HCEC 1CT (cell line): ENCODE data around the gene TBCD.
"Not testable (repeated sequence)": the region's sequence is repeated elsewhere in the genome, so short reads cannot be mapped to it uniquely, and the experiment has no call there.

Source experiments
- DNase-seq: peaks from one replicate; pipeline ENCODE4 v3.0.0-alpha.2; 2017

The TBCD gene

DNA sequence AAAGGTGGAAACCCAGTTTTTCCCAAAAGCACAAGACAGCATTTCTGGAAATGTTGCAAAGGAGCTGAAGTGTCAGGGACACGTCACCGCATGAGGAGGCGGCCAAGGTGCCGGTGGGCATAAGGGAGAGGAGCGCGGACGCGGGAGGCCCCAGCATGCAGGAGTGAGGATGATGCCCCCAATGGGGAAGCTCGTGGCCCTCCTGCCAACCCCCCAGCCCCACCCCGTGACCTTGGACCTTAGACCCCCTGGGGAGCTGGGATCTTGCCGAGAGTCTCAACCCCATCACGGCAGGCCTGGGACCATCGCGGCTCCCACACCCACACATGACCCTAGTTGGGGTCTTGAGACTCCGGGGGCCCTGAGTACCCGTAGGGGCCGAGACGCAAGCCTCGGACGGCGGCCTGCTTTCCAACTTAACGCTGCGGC lies 208.1 kb downstream of the TBCD start:
- DNase-seq: no peak

DNA sequence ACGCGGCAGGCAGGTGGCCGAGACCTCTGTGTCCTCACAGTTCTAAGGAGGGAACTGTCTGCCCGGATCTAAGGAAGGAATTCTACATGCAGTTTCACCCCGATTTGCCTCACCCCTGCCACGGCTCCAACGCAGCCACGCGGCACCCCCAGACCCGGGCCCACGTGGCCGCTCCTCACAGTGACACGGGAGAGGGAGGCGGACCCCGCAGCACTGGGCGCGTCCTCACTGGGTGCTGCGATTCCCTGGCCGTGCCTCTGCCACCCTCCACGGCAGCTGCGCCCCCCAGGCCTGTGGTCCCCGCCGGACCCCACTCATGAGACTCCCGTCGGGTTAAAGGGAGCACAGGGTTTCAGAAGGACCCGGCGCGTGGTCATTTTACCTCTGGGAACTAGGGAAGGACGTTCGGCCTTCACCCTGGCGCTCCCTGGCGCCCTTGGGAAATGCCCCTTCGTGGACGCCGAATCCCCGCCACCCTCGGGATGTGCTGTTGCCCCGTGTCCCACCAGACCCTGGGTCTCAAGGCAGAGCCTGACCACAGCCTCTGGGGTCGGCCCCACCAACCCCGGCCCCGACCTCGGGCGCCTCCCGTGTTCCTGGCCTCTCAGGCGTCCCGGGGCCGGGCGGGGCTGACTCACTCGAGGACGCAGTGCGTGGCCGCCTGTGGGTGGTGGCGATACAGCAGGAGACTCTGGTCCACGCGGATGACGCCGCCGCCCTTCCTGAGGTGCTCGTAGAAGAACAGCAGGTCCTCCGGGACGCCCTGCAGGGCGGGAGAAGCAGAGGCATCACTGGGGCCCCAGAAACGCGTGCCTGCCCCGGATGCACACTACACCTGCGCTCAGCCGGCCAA lies 208.8 kb downstream of the TBCD start:
- no peak for DNase-seq

DNA sequence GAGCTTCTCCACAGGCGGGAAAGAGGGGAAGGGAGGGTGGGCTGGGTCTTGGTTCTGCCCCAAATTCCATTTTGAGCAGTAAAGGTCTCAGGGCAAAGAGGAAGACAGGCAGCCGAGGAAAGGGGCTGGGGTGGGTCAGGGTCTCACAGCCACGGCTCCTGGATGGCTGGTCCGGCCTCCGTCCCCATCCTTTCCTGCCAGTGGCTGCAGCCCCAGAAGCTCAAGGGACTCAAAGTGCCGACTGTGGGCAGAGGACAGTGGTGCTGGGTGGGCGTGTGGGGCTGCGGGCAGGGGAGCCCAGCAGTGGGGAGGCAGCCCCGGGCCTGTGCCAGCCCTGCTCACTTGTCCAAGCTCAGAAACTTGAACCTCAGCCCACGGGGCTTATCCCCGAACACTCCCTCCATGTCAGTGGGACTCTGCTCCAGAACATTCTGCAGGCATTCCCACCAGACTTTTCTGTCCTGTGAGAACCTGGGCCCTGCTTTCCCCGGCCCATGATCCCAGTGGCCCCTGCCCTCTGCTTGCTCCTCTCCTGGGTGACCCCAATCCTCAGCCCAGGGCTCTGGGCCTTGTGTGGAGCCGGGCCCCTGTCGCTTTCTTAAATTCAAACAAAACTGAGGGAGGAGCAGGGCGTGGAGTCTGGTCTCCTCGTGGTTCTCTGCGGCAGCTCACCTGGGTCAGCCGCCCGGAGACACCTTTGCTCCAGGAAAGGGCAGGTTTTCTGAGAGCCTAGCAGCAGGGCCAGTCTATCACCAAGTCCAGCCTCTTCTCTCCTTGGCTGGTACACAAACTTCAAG lies 209.7 kb downstream of the TBCD start:
- DNase-seq: no peak

DNA sequence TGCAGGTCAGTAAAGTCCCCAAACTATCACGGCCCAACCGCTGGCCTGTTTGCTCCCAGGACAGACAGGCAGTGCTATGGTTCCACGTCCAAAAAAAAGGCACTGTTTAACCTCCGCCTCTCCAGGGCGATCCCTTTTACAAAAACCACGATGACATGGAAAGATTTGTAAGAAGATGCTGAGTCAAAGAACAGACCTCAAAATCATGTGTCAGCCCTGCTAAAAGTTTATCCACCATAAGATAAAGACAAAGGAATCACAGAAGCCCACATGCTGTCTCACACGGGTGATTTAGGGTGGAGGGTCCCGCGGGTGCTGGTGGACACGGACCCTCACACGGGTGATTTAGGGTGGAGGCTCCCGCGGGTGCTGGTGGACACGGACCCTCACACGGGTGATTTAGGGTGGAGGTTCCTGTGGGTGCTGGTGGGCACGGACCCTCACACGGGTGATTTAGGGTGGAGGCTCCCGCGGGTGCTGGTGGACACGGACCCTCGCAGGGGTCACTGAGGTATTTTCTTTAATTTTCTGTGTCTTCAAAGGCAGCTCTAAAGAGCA lies 210.4 kb downstream of the TBCD start:
- DNase-seq: no peak

DNA sequence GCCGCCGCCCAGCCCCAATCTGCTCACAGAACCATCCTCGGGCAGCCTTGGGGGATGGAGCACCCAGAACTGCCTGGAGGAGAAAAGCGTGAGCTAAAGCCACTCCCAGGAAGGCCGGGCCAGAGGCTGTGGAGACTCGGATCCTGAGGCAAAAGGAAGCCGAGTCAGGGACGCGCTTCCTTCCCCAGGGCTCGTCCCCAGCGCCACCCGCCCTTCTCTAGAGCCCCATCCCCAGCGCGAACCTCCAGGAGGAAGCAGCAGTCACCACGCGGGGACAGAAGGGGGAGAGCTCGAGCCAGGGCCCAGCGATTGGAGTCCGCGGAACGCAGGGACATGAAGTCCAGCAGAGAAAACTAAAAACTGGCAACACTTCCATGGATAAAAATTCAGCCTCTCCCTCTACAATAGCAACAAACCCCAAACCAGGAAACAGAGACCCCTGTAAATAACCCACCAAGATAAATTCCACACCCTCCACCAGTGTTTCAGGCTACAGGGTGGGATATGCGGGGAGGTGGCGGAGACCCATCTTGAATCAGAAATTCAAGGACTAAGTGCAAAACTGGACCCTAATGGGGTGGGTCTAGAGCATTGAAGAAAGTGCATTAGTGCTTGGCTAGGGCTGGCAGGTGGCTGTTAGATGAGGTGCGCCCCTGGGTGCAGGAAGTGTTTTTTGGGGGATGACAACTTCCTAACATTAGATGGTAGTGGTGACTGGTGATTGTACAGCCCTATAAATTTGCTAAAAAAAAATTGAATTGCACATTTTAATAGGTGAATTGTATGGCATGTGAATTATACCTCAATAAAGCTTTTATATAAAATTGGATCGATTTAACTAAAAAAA lies 211.5 kb downstream of the TBCD start:
- DNase-seq: peak; percentile 67

DNA sequence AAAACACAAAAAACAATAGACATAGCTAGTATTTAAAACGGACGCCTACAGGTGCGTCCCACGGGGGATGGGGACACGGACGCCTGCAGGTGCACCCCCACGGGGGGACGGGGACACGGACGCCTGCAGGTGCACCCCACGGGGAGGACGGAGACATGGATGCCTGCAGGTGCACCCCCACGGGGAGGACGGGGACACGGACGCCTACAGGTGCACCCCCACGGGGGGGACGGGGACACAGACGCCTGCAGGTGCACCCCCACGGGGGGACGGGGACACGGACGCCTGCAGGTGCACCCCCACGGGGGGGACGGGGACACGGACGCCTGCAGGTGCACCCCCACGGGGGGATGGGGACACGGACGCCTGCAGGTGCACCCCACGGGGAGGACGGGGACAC lies 212.6 kb downstream of the TBCD start:
- DNase-seq: not testable (repeated sequence)

DNA sequence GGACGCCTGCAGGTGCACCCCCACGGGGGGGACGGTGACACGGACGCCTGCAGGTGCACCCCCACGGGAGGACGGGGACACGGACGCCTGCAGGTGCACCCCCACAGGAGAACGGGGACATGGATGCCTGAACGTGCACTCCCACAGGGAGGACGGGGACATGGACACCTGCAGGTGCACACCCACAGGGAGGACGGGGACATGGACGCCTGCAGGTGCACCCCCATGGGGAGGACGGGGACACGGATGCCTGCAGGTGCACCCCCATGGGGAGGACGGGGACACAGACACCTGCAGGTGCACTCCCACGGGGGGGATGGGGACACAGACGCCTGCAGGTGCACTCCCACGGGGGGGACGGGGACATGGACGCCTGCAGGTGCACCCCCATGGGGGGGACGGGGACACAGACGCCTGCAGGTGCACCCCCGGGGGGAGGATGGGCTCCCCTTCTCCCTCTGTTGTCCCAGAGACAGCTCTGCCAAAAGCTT lies 213.0 kb downstream of the TBCD start:
- DNase-seq: no peak

DNA sequence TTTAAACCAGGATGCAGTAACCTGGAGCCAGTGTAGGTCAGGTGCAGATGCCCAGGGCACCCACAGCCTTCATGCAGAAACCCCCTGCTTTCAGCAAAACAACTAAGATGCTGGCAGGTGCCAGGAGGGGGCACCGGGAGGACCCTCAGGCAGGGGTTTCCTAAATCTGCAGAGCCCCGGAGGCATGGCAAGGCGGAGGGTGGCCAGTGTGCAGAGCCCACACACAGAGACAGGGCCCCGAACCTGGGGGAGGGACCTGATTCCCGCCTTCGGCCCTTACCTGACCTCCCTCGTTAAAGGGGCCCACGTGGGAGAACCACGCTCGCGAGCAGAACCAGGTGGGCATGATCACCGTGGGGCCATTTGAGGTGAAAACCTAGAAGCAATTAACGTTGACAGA lies 213.5 kb downstream of the TBCD start:
- DNase-seq: no peak

DNA sequence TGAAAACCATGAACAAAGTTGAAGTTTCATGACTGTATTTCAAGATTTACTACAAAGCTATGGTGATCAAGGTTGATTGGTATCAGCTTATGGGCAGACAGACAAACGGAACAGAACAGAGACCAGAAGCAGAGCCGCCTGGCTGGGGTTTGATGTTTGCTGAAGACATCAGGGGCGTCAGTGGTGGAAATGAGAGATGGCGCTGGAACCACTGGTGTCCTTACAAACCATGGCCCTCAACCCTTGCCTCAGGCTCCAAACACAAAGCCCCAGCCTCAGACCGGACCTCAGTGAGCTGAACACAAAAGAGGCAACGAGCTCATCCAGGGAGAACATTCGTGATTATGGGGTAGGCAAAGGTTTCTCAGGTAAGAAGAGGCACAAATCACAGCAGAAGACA lies 214.6 kb downstream of the TBCD start:
- DNase-seq: no peak

DNA sequence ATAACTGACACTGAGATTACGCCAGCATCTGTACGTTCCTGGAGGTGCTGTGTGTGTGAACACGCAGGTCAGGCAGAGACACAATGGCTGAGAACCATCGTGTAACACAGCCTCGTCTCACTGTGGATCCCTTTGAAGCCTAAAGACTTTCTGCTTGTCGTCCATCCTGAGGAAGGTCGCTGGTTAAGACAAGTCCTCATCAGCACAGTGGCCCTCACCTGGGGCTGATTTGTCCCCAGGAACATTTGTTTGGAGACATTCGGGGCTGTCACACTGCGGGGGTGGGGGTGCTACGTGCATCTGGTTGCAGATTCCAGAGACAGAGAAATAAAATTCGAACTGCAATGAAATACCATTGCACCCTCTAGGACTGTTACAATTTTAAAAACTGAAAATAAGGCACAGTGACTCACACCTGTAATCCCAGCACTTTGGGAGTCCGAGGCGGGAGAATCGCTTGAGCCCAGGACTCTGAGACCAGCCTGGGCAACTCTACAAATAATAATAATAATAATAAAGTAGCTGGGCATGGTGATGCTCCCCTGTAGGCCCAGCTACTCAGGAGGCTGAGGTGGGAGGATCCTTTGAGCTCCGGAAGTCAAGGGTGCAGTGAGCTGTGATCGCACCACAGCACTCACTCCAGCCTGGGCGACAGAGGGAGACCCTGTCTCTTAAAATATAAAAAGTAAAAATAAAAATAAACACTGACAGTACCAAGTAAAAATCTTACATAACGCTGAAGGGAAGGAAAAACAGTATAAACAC lies 215.6 kb downstream of the TBCD start:
- DNase-seq: no peak

DNA sequence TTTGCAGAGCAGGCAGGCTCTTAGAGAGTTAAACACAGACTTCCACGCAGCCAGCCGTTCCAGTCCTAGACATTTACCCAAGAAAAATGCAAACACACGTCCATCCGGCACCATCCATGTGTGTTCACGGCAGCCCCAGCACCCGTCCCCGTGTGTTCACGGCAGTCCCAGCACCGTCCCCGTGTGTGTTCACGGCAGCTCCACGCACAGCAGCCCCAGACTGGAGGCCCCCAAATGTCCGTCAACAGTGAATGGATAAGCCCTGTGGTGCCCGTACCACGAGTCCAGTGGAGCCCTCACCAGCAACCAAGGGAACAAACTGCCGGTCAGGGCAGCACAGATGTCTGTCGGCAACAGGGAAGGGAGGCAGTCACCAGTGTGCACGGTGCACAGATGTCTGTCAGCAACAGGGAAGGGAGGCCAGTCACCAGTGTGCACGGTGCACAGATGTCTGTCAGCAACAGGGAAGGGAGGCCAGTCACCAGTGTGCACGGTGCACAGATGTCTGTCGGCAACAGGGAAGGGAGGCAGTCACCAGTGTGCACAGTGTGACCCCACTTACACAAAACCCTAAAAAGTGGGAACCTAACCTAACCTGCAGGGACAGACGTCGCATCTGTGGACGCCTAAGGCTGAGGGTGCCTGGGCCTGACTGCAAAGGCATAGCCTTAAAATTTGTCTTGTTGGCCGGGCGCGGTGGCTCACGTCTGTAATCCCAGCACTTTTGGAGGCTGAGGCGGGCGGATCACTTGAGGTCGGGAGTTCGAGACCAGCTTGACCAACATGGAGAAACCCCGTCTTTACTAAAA lies 216.4 kb downstream of the TBCD start:
- not testable (repeated sequence) for DNase-seq

DNA sequence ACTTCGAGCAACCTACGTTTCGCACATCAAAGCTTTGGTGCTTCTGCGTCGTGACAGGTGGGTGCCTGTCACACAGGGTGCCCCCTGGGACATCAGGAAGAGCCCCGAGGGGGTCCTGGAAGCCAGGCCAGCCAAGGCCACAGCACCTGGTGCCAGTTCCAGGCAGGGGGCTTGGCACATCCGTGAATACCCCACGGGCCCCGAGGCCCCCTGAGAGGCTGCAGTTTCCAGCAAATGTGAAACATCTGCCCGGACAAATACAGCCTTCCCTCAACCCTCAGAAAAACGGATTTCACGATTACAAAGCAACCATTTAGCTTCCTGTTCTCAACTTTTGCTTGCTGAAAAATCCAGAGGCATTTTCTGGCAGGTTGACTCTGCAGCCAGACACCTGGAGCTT lies 218.2 kb downstream of the TBCD start:
- DNase-seq: no peak

DNA sequence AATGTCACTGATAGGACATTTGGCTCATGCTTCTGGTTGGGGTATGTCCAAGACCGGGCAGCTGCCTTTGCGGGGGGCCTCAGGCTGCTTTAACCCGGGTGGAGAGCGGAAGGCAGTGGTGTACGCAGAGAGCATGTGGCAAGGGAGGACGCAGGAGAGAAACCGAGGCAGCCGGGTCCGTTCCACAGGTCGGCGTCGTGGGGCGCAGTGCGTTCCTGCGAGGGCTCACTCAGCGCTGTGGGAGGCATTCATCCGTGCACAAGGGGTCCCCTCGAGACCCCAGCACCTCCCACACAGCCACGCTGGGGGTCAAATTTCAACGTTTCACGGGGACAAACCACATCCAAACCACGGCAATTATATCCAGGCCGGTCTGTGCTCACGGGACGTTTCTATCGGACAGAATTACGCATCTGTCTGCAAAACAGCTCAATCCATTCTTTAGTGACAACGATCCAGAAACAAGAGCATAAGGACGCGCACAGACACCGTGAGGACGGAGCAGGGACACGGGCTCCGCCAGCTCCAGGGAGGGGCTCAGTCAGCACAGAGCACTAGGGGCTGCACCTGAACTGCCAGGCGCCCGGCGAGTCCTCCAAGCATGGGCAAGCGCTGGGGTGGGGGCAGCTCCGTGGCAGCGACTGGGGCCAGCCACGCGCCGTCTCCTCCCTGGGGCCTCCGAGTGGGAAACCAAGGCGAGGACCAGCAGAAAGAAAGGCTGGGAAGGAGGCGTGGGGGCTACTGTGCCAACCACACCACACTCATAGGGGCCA lies 219.1 kb downstream of the TBCD start:
- DNase-seq: no peak

DNA sequence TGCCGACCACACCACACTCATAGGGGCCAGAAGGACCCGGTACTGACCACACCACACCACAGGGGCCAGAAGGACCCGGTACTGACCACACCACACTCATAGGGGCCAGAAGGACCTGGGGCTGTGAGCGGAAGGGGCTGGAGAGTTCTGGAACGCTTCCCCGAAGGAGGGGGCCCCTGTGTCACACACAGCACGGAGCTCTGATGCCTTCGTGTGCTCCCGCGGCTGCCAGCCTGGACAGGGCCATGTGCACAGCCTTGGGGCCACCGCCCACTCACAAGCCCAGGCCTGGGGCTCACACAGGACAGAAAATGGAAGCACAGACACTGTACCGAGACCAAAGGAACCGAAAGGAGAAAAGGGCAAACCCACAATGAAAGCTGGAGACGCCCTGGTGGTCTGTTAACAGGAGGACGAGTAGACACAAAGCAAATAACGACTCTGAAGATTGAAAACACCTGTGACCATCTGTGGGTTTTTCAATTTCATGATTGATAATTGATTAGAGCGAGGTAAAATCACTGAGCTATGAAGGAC lies 221.0 kb downstream of the TBCD start:
- no peak for DNase-seq

DNA sequence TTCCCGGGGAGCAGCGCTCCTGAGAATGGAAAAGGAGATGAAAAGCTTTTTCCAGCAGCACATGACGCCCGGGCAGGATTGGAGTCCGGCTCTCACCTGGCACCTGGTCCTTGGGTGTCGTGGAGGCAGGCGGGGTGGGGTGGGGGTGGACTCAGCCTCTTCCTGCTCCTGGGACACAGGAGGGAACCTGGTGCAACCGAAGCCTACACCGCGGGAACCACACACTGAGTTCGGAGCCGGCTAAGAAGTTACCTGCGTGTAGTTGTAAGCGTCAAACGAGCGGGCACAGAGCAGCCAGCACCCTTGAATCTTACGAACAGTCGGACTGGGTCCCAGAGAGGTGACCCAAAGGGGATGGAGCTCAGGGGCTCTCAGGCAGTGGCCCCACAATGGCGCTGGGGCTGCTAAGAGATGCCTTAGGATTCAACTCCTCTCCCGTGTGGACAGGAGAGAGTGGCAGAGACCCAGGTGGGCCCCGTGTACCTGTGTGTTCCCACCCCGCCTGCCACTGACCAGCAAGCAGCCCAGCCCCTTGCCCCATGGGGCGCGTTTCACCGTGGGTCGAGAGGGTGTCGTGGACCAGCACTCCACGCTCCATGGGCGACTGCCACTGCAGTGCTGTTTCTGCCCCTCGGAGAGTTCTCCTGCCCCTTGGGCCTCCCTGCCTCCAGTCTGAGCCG lies 221.7 kb downstream of the TBCD start:
- no peak for DNase-seq

DNA sequence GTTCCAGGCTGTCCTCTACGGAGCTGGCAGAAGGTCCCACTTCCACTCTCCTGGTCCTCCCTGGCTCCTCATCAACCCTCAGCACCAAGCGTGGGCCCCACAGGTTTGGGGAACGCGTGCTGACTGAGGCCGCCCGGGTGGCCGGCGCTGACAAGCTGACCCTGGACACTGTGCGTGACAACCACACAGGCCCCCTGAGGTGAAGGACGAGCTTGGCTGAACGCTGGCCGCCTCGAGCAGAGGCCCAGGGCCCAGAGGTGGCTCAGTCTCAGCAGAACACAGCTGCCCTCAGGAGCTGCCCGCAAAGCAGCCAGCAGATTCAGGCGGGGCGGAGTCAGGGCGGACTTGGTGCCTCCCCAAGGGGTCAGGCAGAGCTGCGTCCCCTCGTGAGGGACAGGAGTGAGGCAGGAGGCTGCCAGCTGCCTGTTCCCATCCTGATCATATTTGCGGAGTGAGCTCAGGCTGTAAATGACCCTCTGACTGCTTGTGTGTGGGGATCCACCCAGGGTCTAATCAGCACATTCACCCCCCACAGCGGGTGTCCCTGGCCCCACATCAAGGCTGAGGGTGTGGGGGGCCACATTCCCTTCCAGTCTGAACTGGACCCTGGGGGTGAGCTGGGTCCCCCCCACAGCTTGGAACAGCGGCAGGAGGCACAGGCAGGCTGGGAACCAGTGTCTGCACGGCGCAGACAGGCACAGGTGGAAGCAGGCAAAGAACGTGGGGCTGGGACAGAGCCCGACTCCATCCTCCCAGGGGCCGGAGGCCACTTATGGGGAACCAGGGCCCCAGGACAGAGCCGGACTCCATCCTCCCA lies 222.5 kb downstream of the TBCD start:
- no peak for DNase-seq

DNA sequence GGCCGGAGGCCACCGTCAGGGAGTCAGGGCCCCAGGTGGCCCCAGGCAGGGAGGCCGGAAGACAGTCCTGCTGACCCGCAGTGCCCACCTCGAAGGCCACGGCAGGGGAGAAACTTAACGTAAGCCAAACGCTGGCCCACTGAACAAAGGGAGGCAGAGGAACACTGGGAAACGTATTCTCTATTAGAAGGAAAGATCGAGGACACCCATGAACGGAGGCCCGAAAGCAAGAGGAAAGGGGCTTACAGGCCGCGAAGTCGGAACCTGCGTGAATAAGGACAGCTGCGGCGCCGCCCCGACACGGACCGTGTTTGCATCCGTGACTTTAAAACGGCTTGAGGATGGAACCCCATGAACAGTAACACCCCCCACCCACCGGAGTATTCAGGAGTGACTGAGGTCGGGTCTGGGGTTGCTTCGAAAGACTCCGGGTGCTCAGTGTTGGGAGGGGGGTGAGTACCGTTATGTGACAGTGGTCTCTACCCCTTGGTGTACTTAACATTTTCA lies 225.2 kb downstream of the TBCD start:
- DNase-seq: no peak

DNA sequence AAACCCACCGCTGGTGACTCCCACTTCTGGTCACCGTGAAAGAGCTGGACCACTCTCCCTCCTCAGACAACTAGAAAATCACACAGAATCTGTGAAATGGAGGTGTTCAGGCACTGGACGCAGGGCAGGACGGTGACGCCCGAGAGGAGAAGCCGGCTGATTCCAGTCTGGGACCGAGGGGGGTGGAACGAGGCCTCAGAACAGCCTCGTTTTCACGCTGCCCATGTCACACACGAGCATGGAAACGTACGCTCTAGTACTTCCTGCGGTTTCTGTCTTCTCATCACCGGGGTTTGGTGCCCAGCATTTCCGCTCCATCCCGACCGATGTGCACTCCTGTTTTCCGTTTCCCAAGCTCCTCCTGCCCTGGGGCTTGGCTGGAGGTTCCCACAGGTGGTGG lies 225.7 kb downstream of the TBCD start:
- DNase-seq: no peak
